Measurements from ENCODE around the gene DYNLT2.
"Not testable (repeated sequence)": the region's sequence is repeated elsewhere in the genome, so short reads cannot be mapped to it uniquely, and the experiment has no call there.

DYNLT2 gene

GRCh38 chr6:169783401-169783800 is 32.0 kb upstream of the DYNLT2 start:
- no peak for DNase-seq

- DNase-seq = no peak
Observed at GRCh38 chr6:169782966-169783365, 31.6 kb upstream of the DYNLT2 start.

GRCh38 chr6:169780571-169781091 is 29.3 kb upstream of the DYNLT2 start:
- no peak for DNase-seq

- DNase-seq = no peak
Observed at GRCh38 chr6:169779896-169780295, 28.5 kb upstream of the DYNLT2 start.

GRCh38 chr6:169779092-169779815 is 27.9 kb upstream of the DYNLT2 start:
- no peak for DNase-seq

- no peak for DNase-seq
Observed at GRCh38 chr6:169778646-169779045, 27.3 kb upstream of the DYNLT2 start.

GRCh38 chr6:169777896-169778295 is 26.5 kb upstream of the DYNLT2 start:
- DNase-seq = no peak

GRCh38 chr6:169776379-169776778 is 25.0 kb upstream of the DYNLT2 start:
- DNase-seq = no peak

GRCh38 chr6:169775321-169775720 is 23.9 kb upstream of the DYNLT2 start:
- no peak for DNase-seq

- DNase-seq = no peak
Observed at GRCh38 chr6:169774347-169774746, 23.0 kb upstream of the DYNLT2 start.

- no peak for DNase-seq
Observed at GRCh38 chr6:169766921-169767736, 15.8 kb upstream of the DYNLT2 start.

GRCh38 chr6:169766232-169766631 is 14.9 kb upstream of the DYNLT2 start:
- no peak for DNase-seq

- not testable (repeated sequence) for DNase-seq
Observed at GRCh38 chr6:169765789-169766188, 14.4 kb upstream of the DYNLT2 start.

- no peak for DNase-seq
Observed at GRCh38 chr6:169763881-169764280, 12.5 kb upstream of the DYNLT2 start.

- no peak for DNase-seq
Observed at GRCh38 chr6:169763308-169763707, 11.9 kb upstream of the DYNLT2 start.

- no peak for DNase-seq
Observed at GRCh38 chr6:169755162-169755561, 3.8 kb upstream of the DYNLT2 start.

- no peak for DNase-seq
Observed at GRCh38 chr6:169752074-169752623, 777 bp upstream of the DYNLT2 start.

- no peak for DNase-seq
Observed at GRCh38 chr6:169746556-169746955, 4.8 kb downstream of the DYNLT2 start.

GRCh38 chr6:169745405-169745804 is 6.0 kb downstream of the DYNLT2 start:
- no peak for DNase-seq

GRCh38 chr6:169741344-169741743 is 10.0 kb downstream of the DYNLT2 start:
- no peak for DNase-seq

- no peak for DNase-seq
Observed at GRCh38 chr6:169738976-169739529, 12.3 kb downstream of the DYNLT2 start.

GRCh38 chr6:169738204-169738975 is 13.0 kb downstream of the DYNLT2 start:
- no peak for DNase-seq

GRCh38 chr6:169729961-169730360 is 21.4 kb downstream of the DYNLT2 start:
- no peak for DNase-seq

Data from T1000 (cell line).